Endothelial cell of umbilical vein (primary cell): ENCODE results near the gene PRUNE1. TPM values are rescaled to one million over a fixed set of nuclear protein-coding genes. Genes with fewer than 3 reads are reported as not detected.

ENCODE experiments used
- BruUV-seq: library from RNA; stranded (reverse); fragments of 400-500 nt; replicated peaks from 2 replicates; lab custom pipeline; 2021; lab: Mats Ljungman, UMichigan
- CTCF ChIA-PET: fragments of 300-600, 350-600 bp; sonication (Branson Sonifier 250); formaldehyde crosslinking; loops from one replicate; lab custom pipeline; 2021; ENCODE audit warnings: antibody characterized with exemption, inconsistent platforms; lab: Charles Lee
- POLR2A ChIA-PET: fragments of 300-600, 350-600 bp; sonication (Branson Sonifier 250); formaldehyde crosslinking; loops from one replicate; lab custom pipeline; 2021; ENCODE audit warnings: antibody characterized with exemption, inconsistent platforms; lab: Charles Lee
- DNase-seq: peaks from one replicate; pipeline ENCODE4 v3.0.0-alpha.2; 2011; ENCODE audit warnings: low read depth, low spot score
- FAIRE-seq: peaks from 2 replicates; lab custom pipeline; 2011; peaks lifted over from hg19 to GRCh38; lab: Jason Lieb, UNC
- H2AFZ ChIP-seq: 2 replicates; pipeline ENCODE4 v1.6.0; 2012; ENCODE audit warnings: low read depth, low read length, control low read depth, inconsistent platforms
- H3K27ac ChIP-seq: 2 replicates; pipeline ENCODE4 v1.5.1; 2011; ENCODE audit warnings: low read depth, mild to moderate bottlenecking, control low read depth, low read length, moderate library complexity; ENCODE audit not compliant: insufficient read depth
- H3K27me3 ChIP-seq, 2 experiments: 2 replicates each; pipeline versions ENCODE4 v1.6.0 to v1.6.1; 2011; ENCODE audit warnings: low read length in 2 of 2, mixed read lengths in 1 of 2; ENCODE audit not compliant: control insufficient read depth in 2 of 2, insufficient read depth in 2 of 2
- H3K36me3 ChIP-seq, 2 experiments: 2 replicates in 1 of 2; 3 replicates in 1 of 2; pipeline ENCODE4 v1.5.1; 2011; ENCODE audit warnings: low read length in 2 of 2, mild to moderate bottlenecking in 1 of 2, moderate library complexity in 1 of 2; ENCODE audit not compliant: control insufficient read depth in 2 of 2, insufficient read depth in 2 of 2; ENCODE audit errors: extremely low read depth in 1 of 2
- H3K4me1 ChIP-seq: 3 replicates; pipeline ENCODE4 v1.5.1; 2011; ENCODE audit warnings: mild to moderate bottlenecking, low read length; ENCODE audit not compliant: control insufficient read depth, insufficient read depth; ENCODE audit errors: extremely low read depth
- H3K4me2 ChIP-seq: 2 replicates; pipeline ENCODE4 v1.6.1; 2011; ENCODE audit warnings: low read length, control low read depth, mixed read lengths; ENCODE audit not compliant: insufficient read depth
- H3K4me3 ChIP-seq, 3 experiments: fragments of 200-600 bp in 1 of 3; sonication (generic), shearing (Covaris generic) in 1 of 3; replicated peaks in 1 of 3; 2 replicates each; pipeline ENCODE4 v1.5.1; 2011 to 2016; ENCODE audit warnings: control low read depth in 3 of 3, low read length in 3 of 3, mild to moderate bottlenecking in 2 of 3, inconsistent platforms in 1 of 3, low read depth in 1 of 3, moderate library complexity in 1 of 3; ENCODE audit not compliant: insufficient read depth in 1 of 3
- H3K79me2 ChIP-seq: 2 replicates; pipeline ENCODE4 v1.6.0; 2012; ENCODE audit warnings: low read length, inconsistent platforms; ENCODE audit not compliant: control insufficient read depth, insufficient read depth
- H3K9ac ChIP-seq: replicated peaks from 2 replicates; pipeline ENCODE3; 2011; ENCODE audit warnings: low read length, control low read depth; ENCODE audit not compliant: insufficient read depth; ENCODE audit errors: extremely low read depth
- H3K9me1 ChIP-seq: replicated peaks from 3 replicates; pipeline ENCODE4 v1.6.0; 2011; ENCODE audit warnings: mild to moderate bottlenecking, low read length; ENCODE audit not compliant: control insufficient read depth, insufficient read depth; ENCODE audit errors: extremely low read depth
- H3K9me3 ChIP-seq: replicated peaks from 2 replicates; pipeline ENCODE4 v1.5.1; 2012; ENCODE audit warnings: low read length, inconsistent platforms; ENCODE audit not compliant: control insufficient read depth, insufficient read depth
- H4K20me1 ChIP-seq: replicated peaks from 2 replicates; pipeline ENCODE3; 2011; ENCODE audit warnings: mild to moderate bottlenecking, low read length; ENCODE audit not compliant: control insufficient read depth, insufficient read depth; ENCODE audit errors: extremely low read depth
- CTCF ChIP-seq, 2 donors: IDR thresholded peaks; 1 replicate in 1 of 2; 2 replicates in 1 of 2; pipeline ENCODE4 v1.5.1; 2011; ENCODE audit warnings: low read length in 2 of 2, mild to moderate bottlenecking in 2 of 2, moderate library complexity in 2 of 2, control low read depth in 1 of 2, inconsistent platforms in 1 of 2, low read depth in 1 of 2; ENCODE audit not compliant: insufficient read depth in 1 of 2; ENCODE audit errors: extremely low read depth in 1 of 2
- EZH2 ChIP-seq: IDR thresholded peaks from 2 replicates; pipeline ENCODE4 v1.6.1; 2012; ENCODE audit warnings: borderline replicate concordance, low read depth, mild to moderate bottlenecking, moderate library complexity, low read length, inconsistent platforms; ENCODE audit not compliant: severe bottlenecking
- FOS ChIP-seq: IDR thresholded peaks from 2 replicates; pipeline ENCODE4 v1.6.1; 2011; ENCODE audit warnings: mild to moderate bottlenecking, low read length, moderate library complexity, borderline replicate concordance; ENCODE audit not compliant: insufficient read depth
- GATA2 ChIP-seq: IDR thresholded peaks from 2 replicates; pipeline ENCODE4 v1.7.0; 2011; ENCODE audit warnings: low read depth, mild to moderate bottlenecking, moderate library complexity, mixed read lengths, low read length; ENCODE audit not compliant: insufficient read length, insufficient read depth
- JUN ChIP-seq: IDR thresholded peaks from 2 replicates; pipeline ENCODE4 v1.6.1; 2011; ENCODE audit warnings: borderline replicate concordance, low read depth; ENCODE audit not compliant: insufficient read length, insufficient read depth
- MAX ChIP-seq: IDR thresholded peaks from 2 replicates; pipeline ENCODE4 v1.6.1; 2011; ENCODE audit not compliant: insufficient read depth, insufficient read length
- MYC ChIP-seq: IDR thresholded peaks from one replicate; pipeline ENCODE4 v1.6.1; 2011; ENCODE audit warnings: mild to moderate bottlenecking, low read depth, low read length
- POLR2A ChIP-seq: IDR thresholded peaks from 2 replicates; pipeline ENCODE4 v1.6.1; 2012; ENCODE audit warnings: low read depth, mild to moderate bottlenecking, control low read depth, low read length
- POLR2AphosphoS5 ChIP-seq: IDR thresholded peaks from 2 replicates; pipeline ENCODE4 v1.6.1; 2012; ENCODE audit warnings: low read depth, mild to moderate bottlenecking, control low read depth, low read length, moderate library complexity; ENCODE audit not compliant: insufficient read depth
- dilution Hi-C: fragments of 300-500 bp; cut with MboI; formaldehyde crosslinking; loops from one replicate; pipeline ENCODE4 v1.15.0; 2019; ENCODE audit warnings: low sequenced_read_pairs; ENCODE audit not compliant: extremely low pct_ligation_motif_present
- intact Hi-C: fragments of 100-400 bp; cut with micrococcal nuclease; formaldehyde crosslinking; loops from one replicate; pipeline ENCODE4 v1.10.0; 2022
- polyA plus RNA-seq, 4 experiments: library from polyadenylated mRNA; depleted of rRNA in 3 of 4; stranded (reverse) in 3 of 4; unstranded in 1 of 4; fragments of >200 nt; gene quantifications; 2 replicates each; pipeline versions ENCODE4 v1.2.1 to v1.2.3, GENCODE V29; 2011 to 2012; ENCODE audit warnings: missing spikeins in 1 of 4
- total RNA-seq: library from RNA; stranded (reverse); gene quantifications from 2 replicates; pipeline ENCODE4 v1.2.3, GENCODE V29; 2021

Gene PRUNE1
- total and polyA plus RNA-seq, 2 donors (not counting 3 experiments of a cell fraction or from before 2014, with no cell fraction given), result 8.6 to 17.5 TPM

GRCh38 chr1:150992626-150993025 is 15.6 kb upstream of the PRUNE1 start:
- BruUV-seq, result no TSS peak
- TF ChIP-seq JUN (no peak), MYC (no peak), CTCF (IDR thresholded peaks at IDR 0.05; ENCODE audit: extremely low read depth in 1 of 2, insufficient read depth in 1 of 2, low read depth in 1 of 2, low read length in 2 of 2) (no peak), FOS (no peak), EZH2 (no peak), MAX (no peak), GATA2 (no peak), POLR2A (no peak), POLR2AphosphoS5 (no peak)
- DNase-seq (no peak), FAIRE-seq (peak; percentile 21)
- no peaks in the 10 kb centered on the region for H4K20me1 ChIP-seq
- ChIA-PET CTCF (interaction anchor here (1.6 to 12.3 kb wide), 2 partner anchors 11 to 14 kb away, joined by 4 to 278 read pairs; partner anchors contain the start of genes ANXA9, CERS2 and MINDY1), POLR2A (no interaction called here)
- H3K9ac ChIP-seq, result no peak overlapping the region
- intact Hi-C loops, result no loop called here
- no peak overlapping the region for H3K4me3 ChIP-seq
- H3K27ac ChIP-seq, result no peak overlapping the region
- H3K27me3 ChIP-seq, result no peaks in the 10 kb centered on the region
- no peak overlapping the region for H3K4me2 ChIP-seq
- no peaks in the 10 kb centered on the region for H3K9me1 ChIP-seq
- H3K9me3 ChIP-seq, result no peaks in the 10 kb centered on the region
- H2AFZ ChIP-seq, result no peak overlapping the region
- dilution Hi-C loops, result no loop called here
- peaks cover 0 to 8% of the 10 kb centered on the region in 2 experiments for H3K36me3 ChIP-seq
- H3K4me1 ChIP-seq, result no peaks in the 10 kb centered on the region
- H3K79me2 ChIP-seq, result no peaks in the 10 kb centered on the region
